ENCODE results near the gene TERC.

The TERC gene

DNA sequence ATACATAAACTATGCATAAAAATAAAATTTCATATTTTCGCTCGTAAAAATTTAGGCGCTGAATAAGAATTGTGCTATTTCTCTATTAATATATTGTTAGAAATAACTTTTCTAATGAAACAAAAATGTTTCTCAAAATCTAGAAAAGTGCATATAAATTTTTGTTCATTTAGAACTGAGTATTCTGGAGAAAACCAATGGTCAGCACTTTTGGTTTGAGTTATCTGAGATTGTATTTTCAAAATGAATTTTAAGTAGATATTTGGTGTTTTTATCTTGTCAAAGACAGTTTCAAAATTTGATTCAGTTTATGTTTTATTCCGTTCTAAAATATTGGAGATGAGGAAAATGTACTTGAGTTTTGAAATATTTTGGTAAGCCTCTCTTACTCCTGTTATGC, 22.3 kb upstream of the TERC start:
- Mint-ChIP-seq H3K4me3 (no peak overlapping the region), H3K4me1 (ENCODE audit: low read depth in 2 of 2) (peaks cover 0 to 6% of the 10 kb centered on the region in 2 donors), H3K36me3 (ENCODE audit: insufficient read depth) (peaks cover 69% of the 10 kb centered on the region), H3K27ac (no peak overlapping the region), H3K27me3 (no peaks in the 10 kb centered on the region), H3K9me3 (no peaks in the 10 kb centered on the region)
- ATAC-seq (replicated peaks) (no peak), DNase-seq (no peak)

DNA sequence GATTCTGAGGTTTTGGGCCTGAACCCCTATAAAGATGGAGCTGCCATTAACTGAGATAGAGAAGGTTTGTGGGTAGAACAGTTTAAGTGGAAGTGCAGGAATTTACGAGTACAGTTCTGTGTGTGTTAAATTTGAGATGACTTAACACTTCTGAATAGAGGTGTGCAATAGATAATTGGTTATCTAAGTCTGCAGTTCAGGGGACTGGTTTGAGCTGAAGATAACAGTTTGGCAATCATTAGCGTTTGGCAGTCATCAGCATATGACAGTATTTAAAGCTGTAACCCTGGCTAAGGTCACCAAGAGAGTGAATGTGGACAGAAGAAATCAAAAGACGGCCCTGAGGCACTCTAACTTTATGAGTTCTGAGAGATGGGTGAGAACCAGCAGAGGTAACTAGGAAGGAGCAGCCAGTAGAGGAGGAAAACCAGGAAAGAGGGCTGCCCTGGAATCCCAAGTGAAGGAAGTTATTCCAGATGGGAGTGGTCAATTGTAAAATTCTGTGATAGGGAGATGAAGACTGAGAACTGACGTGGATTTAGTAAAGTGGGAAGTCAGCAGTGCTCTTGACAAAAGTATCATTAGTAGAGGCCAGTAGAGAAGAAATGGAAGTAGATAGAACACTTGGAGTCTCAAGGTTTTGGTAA, 16.5 kb upstream of the TERC start:
- Mint-ChIP-seq H3K27me3 (no peaks in the 10 kb centered on the region), H3K4me1 (ENCODE audit: low read depth in 2 of 2) (peaks cover 29 to 45% of the 10 kb centered on the region in 2 donors), H3K36me3 (ENCODE audit: insufficient read depth) (peaks cover 74% of the 10 kb centered on the region), H3K27ac (peak overlapping the region; percentile 44 to 68), H3K9me3 (no peaks in the 10 kb centered on the region), H3K4me3 (peak overlapping the region; percentile 45 to 56)
- DNase-seq = no peak
- ATAC-seq (replicated peaks) = no peak

DNA sequence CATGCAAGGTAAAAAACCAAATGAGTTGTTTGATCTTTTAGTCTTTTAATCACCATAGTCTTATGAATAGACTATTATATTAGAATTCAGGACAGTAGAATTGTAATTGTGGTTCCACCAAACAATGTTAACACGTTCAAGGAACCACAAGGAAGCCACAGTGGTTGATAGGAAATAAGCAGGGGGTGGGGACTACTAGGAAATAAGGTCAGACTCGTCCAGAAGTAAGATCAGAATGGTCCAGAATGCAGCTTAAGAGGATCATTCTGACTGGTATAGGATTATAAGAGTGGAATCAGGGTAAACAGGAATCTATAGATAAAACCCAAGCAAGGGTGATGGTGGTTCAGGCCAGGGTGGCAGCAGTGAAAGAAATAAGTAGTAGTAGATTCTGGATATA, 15.9 kb upstream of the TERC start:
- DNase-seq = no peak
- Mint-ChIP-seq H3K27ac (peak overlapping the region in 1 of 2 donors; percentile 44), H3K4me1 (ENCODE audit: low read depth in 2 of 2) (peaks cover 29 to 49% of the 10 kb centered on the region in 2 donors), H3K4me3 (peak overlapping the region; percentile 45 to 56), H3K27me3 (no peaks in the 10 kb centered on the region), H3K36me3 (ENCODE audit: insufficient read depth) (peaks cover 75% of the 10 kb centered on the region), H3K9me3 (no peaks in the 10 kb centered on the region)
- peak; percentile 56 for ATAC-seq (replicated peaks)

DNA sequence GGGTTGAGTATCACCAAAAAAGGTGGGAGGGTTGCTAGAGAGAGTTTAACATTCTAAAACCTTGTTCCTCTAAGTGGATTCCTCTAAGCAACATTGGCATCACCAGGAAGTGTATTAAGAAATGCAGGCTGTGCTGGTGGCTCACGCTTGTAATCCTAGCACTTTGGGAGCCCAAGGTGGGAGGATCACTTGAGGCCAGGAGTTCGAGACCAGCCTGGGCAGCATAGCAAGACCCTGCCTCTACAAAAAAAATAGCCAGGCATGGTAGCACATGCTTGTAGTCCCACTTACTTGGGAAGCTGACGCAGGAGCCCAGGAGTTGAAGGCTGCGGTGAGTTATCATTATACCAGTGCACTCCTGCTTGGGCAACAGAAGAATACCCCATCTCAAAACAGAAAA, 13.0 kb upstream of the TERC start:
- no peak overlapping the region for H3K4me3 Mint-ChIP-seq
- H3K4me1 Mint-ChIP-seq (ENCODE audit: low read depth in 2 of 2) = peaks cover 35 to 72% of the 10 kb centered on the region in 2 donors
- H3K36me3 Mint-ChIP-seq (ENCODE audit: insufficient read depth) = peaks cover 74% of the 10 kb centered on the region

DNA sequence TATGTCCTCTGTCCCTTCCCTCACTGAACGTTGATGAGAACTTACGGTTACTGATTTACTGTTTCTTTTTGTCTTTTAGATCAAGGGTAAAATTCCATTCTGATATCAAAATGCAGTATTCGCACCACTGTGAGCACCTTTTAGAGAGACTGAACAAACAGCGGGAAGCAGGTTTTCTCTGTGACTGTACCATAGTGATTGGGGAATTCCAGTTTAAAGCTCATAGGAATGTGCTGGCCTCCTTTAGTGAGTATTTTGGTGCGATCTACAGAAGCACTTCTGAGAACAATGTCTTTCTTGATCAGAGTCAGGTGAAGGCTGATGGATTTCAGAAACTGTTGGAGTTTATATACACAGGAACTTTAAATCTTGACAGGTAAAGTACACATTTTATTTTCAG, 9.3 kb upstream of the TERC start:
- DNase-seq (no peak), ATAC-seq (replicated peaks) (no peak)
- Mint-ChIP-seq H3K4me1 (ENCODE audit: low read depth in 2 of 2) (peaks cover 25 to 60% of the 10 kb centered on the region in 2 donors), H3K36me3 (ENCODE audit: insufficient read depth) (peaks cover 63% of the 10 kb centered on the region), H3K4me3 (peak overlapping the region; percentile 97 to 99), H3K27ac (peak overlapping the region; percentile 100), H3K27me3 (no peaks in the 10 kb centered on the region), H3K9me3 (no peaks in the 10 kb centered on the region)

More for the DNA sequence above, 13.0 kb upstream of the TERC start:
- H3K9me3 Mint-ChIP-seq = no peaks in the 10 kb centered on the region
- H3K27me3 Mint-ChIP-seq = no peaks in the 10 kb centered on the region
- ATAC-seq (replicated peaks) = no peak
- no peak overlapping the region for H3K27ac Mint-ChIP-seq
- no peak for DNase-seq

DNA sequence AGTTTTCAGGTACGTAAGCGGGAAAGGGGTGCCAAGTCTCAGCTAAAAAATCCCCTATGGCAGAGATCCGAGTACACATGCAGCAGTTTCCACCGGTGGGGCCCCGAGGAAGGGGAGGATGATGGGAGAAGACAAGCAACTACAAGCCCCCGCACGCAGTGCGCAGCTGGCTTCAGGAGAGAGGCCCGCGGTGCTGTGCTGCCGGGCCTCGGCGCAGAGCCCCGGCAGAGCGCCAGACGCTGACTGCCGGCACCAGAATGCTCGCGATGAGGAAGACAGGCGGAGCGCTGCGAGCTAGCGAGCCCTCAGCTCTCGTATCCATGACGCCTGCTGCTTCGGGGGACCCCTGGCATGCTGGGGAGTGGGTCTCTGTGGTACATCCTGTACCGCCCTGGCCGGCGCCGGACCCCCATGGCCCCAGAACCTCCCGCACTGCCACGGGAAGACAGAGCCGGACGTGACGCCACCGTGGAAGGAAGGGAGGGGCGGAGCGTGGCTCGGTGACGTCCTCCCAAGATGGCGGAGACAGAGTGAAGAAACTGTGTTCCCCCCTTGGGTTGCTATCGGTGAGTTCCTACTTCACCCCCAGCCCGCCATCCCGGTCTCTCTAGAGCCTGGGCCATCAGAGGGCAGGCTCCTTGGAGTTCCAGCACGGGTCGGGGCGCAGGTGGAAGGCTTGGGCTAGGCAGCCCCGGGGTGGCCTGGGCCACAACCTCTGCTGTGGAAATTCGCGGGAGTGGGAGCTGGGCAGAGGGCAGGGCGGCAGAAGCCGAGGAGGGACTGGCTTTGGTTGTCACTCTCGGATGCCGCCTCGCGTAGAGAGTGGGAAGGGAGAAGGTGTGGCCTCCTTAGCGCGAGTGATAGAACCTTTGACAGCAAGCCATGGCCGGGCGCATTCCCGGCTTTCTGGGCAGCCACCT, 8.3 kb upstream of the TERC start, which contains the start of gene MYNN:
TSS of gene MYNN (plus strand) at position 500 of the 920 bp plus-strand sequence. CDS start 900 bp downstream, outside the sequence.
- Mint-ChIP-seq H3K27me3 (no peaks in the 10 kb centered on the region), H3K27ac (peak within 1 kb of the TSS; percentile 100), H3K36me3 (ENCODE audit: insufficient read depth) (peaks cover 61% of the 10 kb centered on the region), H3K4me1 (ENCODE audit: low read depth in 2 of 2) (peaks cover 19 to 53% of the 10 kb centered on the region in 2 donors), H3K9me3 (no peaks in the 10 kb centered on the region), H3K4me3 (peak within 1 kb of the TSS; percentile 97 to 99)
- ATAC-seq (replicated peaks) = peak; percentile 81
- DNase-seq = peak; percentile 89 to 94 (median 91)

DNA sequence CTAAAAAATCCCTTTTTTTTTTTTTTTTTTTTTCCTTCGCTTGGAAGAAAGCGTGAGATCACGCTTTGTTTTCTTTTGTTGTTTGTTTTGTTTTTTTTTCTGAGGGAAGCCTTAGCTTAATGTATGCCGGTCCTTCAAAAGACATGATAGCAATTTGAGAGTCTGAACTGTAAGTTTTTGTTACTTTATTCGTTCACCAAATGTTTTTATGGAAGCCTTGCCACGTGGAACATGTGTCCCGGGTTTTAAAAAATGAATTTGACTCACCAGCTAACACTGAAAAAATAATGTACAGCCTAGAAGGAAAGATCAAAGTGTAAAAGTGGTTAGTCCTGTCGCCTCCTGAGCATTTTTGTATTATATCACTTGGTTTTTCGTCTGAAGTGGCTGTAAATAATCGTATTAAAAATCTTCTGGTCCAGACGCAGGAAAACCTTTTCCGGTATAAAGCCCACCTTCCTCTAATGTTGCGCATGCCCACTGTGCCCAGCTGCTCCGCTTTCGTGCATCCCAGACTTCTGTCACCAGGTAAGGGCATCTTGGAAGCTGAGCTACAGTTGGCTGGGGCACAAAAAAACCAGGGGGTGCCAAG, 7.5 kb upstream of the TERC start:
- H3K27me3 Mint-ChIP-seq = no peaks in the 10 kb centered on the region
- H3K27ac Mint-ChIP-seq = peak overlapping the region; percentile 100
- peak overlapping the region; percentile 97 to 99 for H3K4me3 Mint-ChIP-seq
- ATAC-seq (replicated peaks) (no peak), DNase-seq (peak in 1 of 3 experiments; percentile 12)
- H3K36me3 Mint-ChIP-seq (ENCODE audit: insufficient read depth) = peaks cover 61% of the 10 kb centered on the region
- H3K4me1 Mint-ChIP-seq (ENCODE audit: low read depth in 2 of 2) = peaks cover 16 to 47% of the 10 kb centered on the region in 2 donors
- H3K9me3 Mint-ChIP-seq = no peaks in the 10 kb centered on the region

DNA sequence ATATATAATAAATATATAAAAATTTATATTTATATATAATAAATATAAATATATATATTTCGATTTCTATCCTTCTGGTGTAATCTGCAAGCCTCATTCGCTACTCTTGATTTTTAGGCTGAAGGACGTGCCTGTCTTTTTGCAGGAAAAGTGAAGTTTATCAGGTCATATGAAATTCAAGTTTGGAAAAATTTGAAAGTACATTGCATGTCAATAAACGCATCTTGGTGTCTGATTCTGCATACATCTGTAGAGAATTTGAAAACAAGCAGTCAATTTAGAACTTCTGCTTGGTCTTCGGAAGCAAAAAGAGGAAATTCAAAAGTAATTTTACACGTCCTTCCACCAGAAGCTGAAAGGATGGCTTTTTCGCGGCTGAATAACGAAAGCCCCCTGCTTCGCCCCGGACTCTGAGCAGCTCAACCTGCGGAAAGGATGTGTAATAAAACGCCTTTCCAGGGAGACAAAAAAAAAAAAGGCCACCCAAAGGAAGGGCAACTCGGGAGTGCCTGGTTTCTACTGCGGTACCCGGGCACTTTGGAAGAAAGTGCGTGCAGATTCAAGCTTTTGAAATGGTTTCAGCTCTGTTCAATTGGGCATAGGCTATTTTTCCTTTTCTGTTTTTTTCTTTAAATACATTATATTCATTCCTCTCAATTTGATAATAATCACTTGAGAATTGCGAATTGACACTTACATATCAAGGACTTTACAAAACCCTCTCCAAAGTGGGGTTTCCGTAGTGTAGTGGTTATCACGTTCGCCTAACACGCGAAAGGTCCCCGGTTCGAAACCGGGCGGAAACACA, 6.8 kb upstream of the TERC start:
- ATAC-seq (replicated peaks) = peak; percentile 8
- Mint-ChIP-seq H3K9me3 (no peaks in the 10 kb centered on the region), H3K4me3 (peak overlapping the region; percentile 97 to 99), H3K4me1 (ENCODE audit: low read depth in 2 of 2) (peaks cover 13 to 40% of the 10 kb centered on the region in 2 donors), H3K27ac (peak overlapping the region; percentile 100), H3K27me3 (no peaks in the 10 kb centered on the region), H3K36me3 (ENCODE audit: insufficient read depth) (peaks cover 56% of the 10 kb centered on the region)
- peak; percentile 74 to 81 (median 75) for DNase-seq

DNA sequence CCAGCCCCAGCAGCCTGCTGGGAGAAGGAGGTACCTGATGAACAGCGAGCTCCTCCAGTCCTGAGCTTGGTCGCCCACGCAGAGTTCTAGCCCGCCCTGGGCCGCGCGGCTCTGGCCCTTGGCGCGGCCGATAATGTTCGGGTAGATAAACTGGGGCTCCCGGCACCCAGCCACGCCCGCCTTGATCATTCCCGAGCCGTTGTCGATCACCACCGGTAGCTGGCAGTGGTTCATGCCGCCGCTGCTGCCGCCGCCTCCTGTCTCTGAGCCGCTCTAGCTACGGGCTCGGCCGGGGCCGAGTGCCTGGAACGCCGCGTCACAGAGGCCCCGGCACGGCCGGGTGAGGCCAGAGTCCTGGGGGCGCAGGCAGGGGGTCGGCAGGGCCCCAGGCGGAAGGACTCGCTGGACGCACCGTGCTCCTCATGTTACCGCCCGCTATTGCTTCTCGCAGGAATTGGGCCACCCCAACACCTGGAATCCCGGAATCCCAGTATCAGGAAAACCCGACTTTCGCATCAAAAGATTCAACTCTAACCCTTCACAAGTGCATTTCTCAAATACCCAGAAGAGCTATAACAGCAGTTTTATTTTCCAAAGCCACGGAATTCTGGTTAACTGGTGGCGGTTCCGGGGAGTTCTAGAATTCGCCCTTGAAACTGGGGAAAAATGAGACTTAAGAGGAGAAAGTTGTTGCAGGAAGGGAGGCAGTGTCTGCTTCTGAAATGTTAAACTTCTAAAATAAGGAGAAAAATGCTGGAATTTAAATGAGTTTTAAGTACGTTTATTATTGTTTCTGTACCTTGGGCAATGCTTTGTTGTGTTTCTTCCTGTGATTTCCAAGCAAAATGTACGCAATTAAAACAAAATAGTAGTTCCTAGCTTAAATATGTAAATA, 4.7 kb upstream of the TERC start, which contains the start of gene ACTRT3:
TSS of gene ACTRT3 (minus strand) at position 275 of the 895 bp plus-strand sequence. CDS start at position 234, 41 bp downstream.
- peak; percentile 40 to 45 (median 43) for DNase-seq
- H3K4me1 Mint-ChIP-seq (ENCODE audit: low read depth in 2 of 2) = peaks cover 11 to 32% of the 10 kb centered on the region in 2 donors
- H3K27me3 Mint-ChIP-seq = no peaks in the 10 kb centered on the region
- peaks cover 41% of the 10 kb centered on the region for H3K36me3 Mint-ChIP-seq (ENCODE audit: insufficient read depth)
- H3K27ac Mint-ChIP-seq = peak within 1 kb of the TSS; percentile 74 to 78
- no peak for ATAC-seq (replicated peaks)
- peaks cover 0 to 2% of the 10 kb centered on the region in 2 donors for H3K9me3 Mint-ChIP-seq
- H3K4me3 Mint-ChIP-seq = peak within 1 kb of the TSS; percentile 81 to 86

DNA sequence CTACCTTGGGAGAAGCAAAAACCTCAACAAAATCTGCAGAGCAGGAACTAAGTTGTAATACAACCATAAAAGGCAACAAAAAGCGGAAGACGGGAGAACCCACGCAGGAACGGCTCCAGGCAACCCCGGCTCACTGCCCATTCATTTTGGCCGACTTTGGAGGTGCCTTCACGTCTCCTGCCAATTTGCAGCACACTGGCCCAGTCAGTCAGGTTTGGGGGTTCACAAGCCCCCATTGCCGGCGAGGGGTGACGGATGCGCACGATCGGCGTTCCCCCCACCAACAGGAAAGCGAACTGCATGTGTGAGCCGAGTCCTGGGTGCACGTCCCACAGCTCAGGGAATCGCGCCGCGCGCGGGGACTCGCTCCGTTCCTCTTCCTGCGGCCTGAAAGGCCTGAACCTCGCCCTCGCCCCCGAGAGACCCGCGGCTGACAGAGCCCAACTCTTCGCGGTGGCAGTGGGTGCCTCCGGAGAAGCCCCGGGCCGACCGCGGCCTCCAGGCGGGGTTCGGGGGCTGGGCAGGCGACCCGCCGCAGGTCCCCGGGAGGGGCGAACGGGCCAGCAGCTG, 463 bp downstream of the TERC start:
- peaks cover 28% of the 10 kb centered on the region for H3K36me3 Mint-ChIP-seq (ENCODE audit: insufficient read depth)
- H3K4me1 Mint-ChIP-seq (ENCODE audit: low read depth in 2 of 2) = peaks cover 9 to 22% of the 10 kb centered on the region in 2 donors
- peak; percentile 39 for ATAC-seq (replicated peaks)
- peak overlapping the region; percentile 94 for H3K27ac Mint-ChIP-seq
- peak overlapping the region; percentile 92 to 94 for H3K4me3 Mint-ChIP-seq
- H3K27me3 Mint-ChIP-seq = no peaks in the 10 kb centered on the region
- DNase-seq = peak; percentile 44 to 58 (median 44)
- peaks cover 0 to 2% of the 10 kb centered on the region in 2 donors for H3K9me3 Mint-ChIP-seq

DNA sequence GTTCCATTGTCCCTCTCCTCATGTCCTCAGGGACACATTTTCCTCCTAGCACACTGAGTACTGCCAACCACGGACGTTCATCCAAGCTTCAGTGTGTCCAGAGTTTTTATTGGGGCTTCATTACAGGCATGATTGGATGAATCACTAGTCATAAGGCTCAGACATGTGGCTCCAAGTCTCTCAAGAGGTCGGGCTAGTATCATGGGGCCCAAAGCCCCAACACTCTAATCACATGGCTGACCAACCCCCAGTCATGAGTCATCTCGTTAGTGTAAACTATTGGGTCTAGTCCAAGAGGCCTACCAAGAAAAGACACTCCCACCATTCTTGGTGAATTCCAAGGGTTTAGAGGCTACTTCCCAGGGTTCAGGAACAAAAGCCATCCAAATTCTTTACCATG, 4.4 kb downstream of the TERC start:
- Mint-ChIP-seq H3K36me3 (ENCODE audit: insufficient read depth) (peaks cover 20% of the 10 kb centered on the region), H3K9me3 (no peaks in the 10 kb centered on the region), H3K27ac (no peak overlapping the region), H3K27me3 (no peaks in the 10 kb centered on the region), H3K4me1 (ENCODE audit: low read depth in 2 of 2) (peaks cover 13 to 24% of the 10 kb centered on the region in 2 donors), H3K4me3 (no peak overlapping the region)
- ATAC-seq (replicated peaks) (no peak), DNase-seq (no peak)

Measured in effector memory CD8-positive, alpha-beta T cell (primary cell).